K562 (cell line): ENCODE data around the gene EMC10. TPM values are rescaled to one million over a fixed set of nuclear protein-coding genes. Genes with fewer than 3 reads are reported as not detected.

ENCODE experiments used
- ATAC-seq: fragments of 200-7000 bp; cut with Tn5 transposase; 3 replicates; pipeline ENCODE4 v1.9.1; 2020; ENCODE audit warnings: moderate library complexity
- BruUV-seq: library from RNA; stranded (reverse); fragments of 400-500 nt; replicated peaks from 2 replicates; lab custom pipeline; 2021; lab: Mats Ljungman, UMichigan
- CTCF ChIA-PET: fragments of 300-600 bp; formaldehyde crosslinking; extraction: SDS; loops from one replicate; lab custom pipeline; 2021; ENCODE audit warnings: low intra/inter-chr PET ratio; lab: Yijun Ruan, JAX
- POLR2A ChIA-PET: fragments of 300-600, 350-650 bp; sonication (Branson Sonifier 250); formaldehyde crosslinking; extraction: SDS; loops from one replicate; lab custom pipeline; 2021; ENCODE audit warnings: antibody characterized with exemption, inconsistent platforms; lab: Yijun Ruan, JAX
- DNase-seq, 4 experiments: peaks; one replicate each; pipeline versions ENCODE4 v3.0.0 to v3.0.0-alpha.2; 2011 to 2018; ENCODE audit warnings: low spot score in 3 of 4, mixed read lengths in 3 of 4; ENCODE audit errors: extremely low read depth in 1 of 4
- FAIRE-seq: peaks from 2 replicates; lab custom pipeline; 2011; peaks lifted over from hg19 to GRCh38; lab: Jason Lieb, UNC
- H2AFZ ChIP-seq: 2 replicates; pipeline ENCODE4 v1.6.0; 2011; ENCODE audit warnings: low read depth, low read length, control low read depth, inconsistent platforms
- H3K27ac ChIP-seq: fragments of 200-600 bp; 3 replicates; pipeline ENCODE4 v1.8.0; 2011; ENCODE audit warnings: low read depth, mild to moderate bottlenecking, control low read depth, inconsistent platforms, low read length, moderate library complexity, mixed read lengths; ENCODE audit errors: extremely low read depth
- H3K27me3 ChIP-seq, 2 experiments: fragments of 300-600 bp in 1 of 2; 2 replicates in 1 of 2; 3 replicates in 1 of 2; pipeline versions ENCODE4 v1.6.0 to v1.8.0; 2011; ENCODE audit warnings: inconsistent platforms in 2 of 2, low read length in 2 of 2, mild to moderate bottlenecking in 1 of 2, mixed read lengths in 1 of 2, moderate library complexity in 1 of 2; ENCODE audit not compliant: control insufficient read depth in 2 of 2, insufficient read depth in 2 of 2
- H3K36me3 ChIP-seq: fragments of 300-600 bp; 3 replicates; pipeline ENCODE4 v1.8.0; 2011; ENCODE audit warnings: mild to moderate bottlenecking, low read length, inconsistent platforms; ENCODE audit not compliant: control insufficient read depth, insufficient read depth
- H3K4me1 ChIP-seq, 2 experiments: fragments of 200-600 bp in 1 of 2; replicated peaks in 1 of 2; 2 replicates in 1 of 2; 3 replicates in 1 of 2; pipeline versions ENCODE4 v1.5.1 to v1.8.0; 2011; ENCODE audit warnings: inconsistent platforms in 2 of 2, low read length in 2 of 2, mild to moderate bottlenecking in 1 of 2, mixed read lengths in 1 of 2, moderate library complexity in 1 of 2; ENCODE audit not compliant: control insufficient read depth in 2 of 2, insufficient read depth in 2 of 2
- H3K4me2 ChIP-seq: 2 replicates; pipeline ENCODE4 v1.6.1; 2011; ENCODE audit warnings: low read length, control low read depth, inconsistent platforms, mixed read lengths; ENCODE audit not compliant: insufficient read depth
- H3K4me3 ChIP-seq: fragments of 200-600 bp; sonication (generic), shearing (Covaris generic); 2 replicates; pipeline ENCODE4 v1.5.1; 2016; ENCODE audit warnings: control low read depth, inconsistent platforms
- H3K79me2 ChIP-seq: fragments of 200-600 bp; 3 replicates; pipeline ENCODE4 v1.8.0; 2011; ENCODE audit warnings: low read length, inconsistent platforms; ENCODE audit not compliant: control insufficient read depth, insufficient read depth
- H3K9ac ChIP-seq, 2 experiments: 2 replicates each; pipeline versions ENCODE4 v1.6.0 to v1.6.1; 2011; ENCODE audit warnings: low read depth in 2 of 2, low read length in 2 of 2, control low read depth in 1 of 2, inconsistent platforms in 1 of 2, mild to moderate bottlenecking in 1 of 2, mixed read lengths in 1 of 2; ENCODE audit not compliant: insufficient read depth in 1 of 2
- H3K9me1 ChIP-seq: one replicate; pipeline ENCODE4 v1.6.0; 2011; ENCODE audit warnings: inconsistent platforms, mild to moderate bottlenecking, low read length, moderate library complexity; ENCODE audit not compliant: control insufficient read depth, insufficient read depth
- H3K9me3 ChIP-seq: replicated peaks from 2 replicates; pipeline ENCODE4 v1.5.1; 2011; ENCODE audit warnings: low read depth, low read length, inconsistent platforms; ENCODE audit not compliant: control insufficient read depth, insufficient read depth
- H4K20me1 ChIP-seq: replicated peaks from 2 replicates; pipeline ENCODE4 v1.6.1; 2011; ENCODE audit warnings: low read length, inconsistent platforms, mixed read lengths; ENCODE audit not compliant: control insufficient read depth, insufficient read depth
- HMG20A ChIP-seq: fragments of 450-650 bp; formaldehyde crosslinking; conservative IDR thresholded peaks from 2 replicates; pipeline ENCODE4 v1.4.0; 2020; ENCODE audit warnings: mild to moderate bottlenecking, mixed read lengths
- NFATC3 ChIP-seq: fragments of 450-650 bp; IDR thresholded peaks from 2 replicates; pipeline ENCODE4 v1.6.1; 2017; ENCODE audit warnings: mild to moderate bottlenecking
- PHF8 ChIP-seq: fragments of 200-600 bp; sonication (generic); IDR thresholded peaks from 2 replicates; pipeline ENCODE4 v1.6.1; 2012; ENCODE audit warnings: mixed run types, mild to moderate bottlenecking, inconsistent platforms, low read length, moderate library complexity, borderline replicate concordance
- SMAD1 ChIP-seq: fragments of 150-350 bp; IDR thresholded peaks from 2 replicates; pipeline ENCODE4 v1.6.1; 2014; ENCODE audit warnings: low read length, low read depth; ENCODE audit not compliant: partially characterized antibody
- ZBTB34 ChIP-seq: fragments of 250-450 bp; sonication (Bioruptor Pico); IDR thresholded peaks from 2 replicates; pipeline ENCODE4 v1.8.0; 2021; ENCODE audit warnings: mild to moderate bottlenecking, moderate library complexity
- ZNF197 ChIP-seq: fragments of 200-800 bp; sonication (Bioruptor generic); IDR thresholded peaks from 2 replicates; pipeline ENCODE4 v1.6.1; 2016; ENCODE audit warnings: low read depth, missing genetic modification characterization, missing compliant biosample characterization
- WGBS: fragments of 100-300 bp; shearing (Covaris generic); methylation state at CpG from one replicate; pipeline ENCODE4 v1.1.6; 2016; ENCODE audit warnings: low coverage, mixed read lengths; ENCODE audit not compliant: insufficient coverage; ENCODE audit errors: missing lambda C conversion rate; 5-methylcytosine and 5-hydroxymethylcytosine counted together
- in situ Hi-C: fragments of 300-500 bp; cut with MboI; formaldehyde crosslinking; loops from 4 replicates; pipeline ENCODE4 v1.15.0; 2018; ENCODE audit warnings: inconsistent platforms, mixed read lengths
- intact Hi-C: fragments of 100-400 bp; cut with micrococcal nuclease; formaldehyde crosslinking; loops from 2 replicates; pipeline ENCODE4 v1.14.2; 2022
- polyA plus RNA-seq, 8 experiments: library from polyadenylated mRNA; depleted of rRNA in 4 of 8; stranded (reverse) in 5 of 8; unstranded in 3 of 8; fragments of >200 nt; fragmentation: Nextera tagmentation in 2 of 8; fragmentation: Illumina TruSeq in 1 of 8; extraction: Ambion mirVana in 2 of 8; extraction: Trizol in 1 of 8; gene quantifications; 2 replicates each; pipeline versions ENCODE4 v1.2.1 to v1.2.3, GENCODE V29; 2011 to 2014; ENCODE audit warnings: inconsistent platforms in 1 of 8, missing spikeins in 1 of 8
- total RNA-seq, 7 experiments: library from RNA; depleted of rRNA in 6 of 7; stranded (reverse); fragments of >200 nt in 6 of 7; fragmentation: Illumina TruSeq in 2 of 7; extraction: Trizol in 2 of 7; gene quantifications; 2 replicates each; pipeline versions ENCODE4 v1.2.1 to v1.2.3, GENCODE V29; 2011 to 2021; ENCODE audit warnings: low replicate concordance in 1 of 7

EMC10 gene
- total and polyA plus RNA-seq, 9 of the 15 experiments (the other 6 are each of a cell fraction or from before 2014, with no cell fraction given), result 1.4 to 46.0 (median 13.1) TPM

- Histone ChIP-seq H3K79me2 (peaks cover 25% of the 10 kb centered on the region), H3K9me1 (no peaks in the 10 kb centered on the region), H3K4me3 (no peak overlapping the region), H3K27me3 (no peaks in the 10 kb centered on the region; a peak in 1 of 5 replicates), H4K20me1 (peaks cover 7% of the 10 kb centered on the region; the same call in 1 of the 2 replicates), H3K36me3 (peaks cover 53% of the 10 kb centered on the region; the same call in 2 of the 3 replicates), H3K9ac (no peak overlapping the region; a peak in 1 of 4 replicates), H2AFZ (no peak overlapping the region), H3K4me1 (peaks cover 5 to 52% of the 10 kb centered on the region in 2 experiments; a peak in 4 of 5 replicates), H3K4me2 (no peak overlapping the region), H3K27ac (no peak overlapping the region), H3K9me3 (no peaks in the 10 kb centered on the region)
- BruUV-seq, result no TSS peak
- POLR2A ChIA-PET, result no interaction called here
- ATAC-seq (no peak), DNase-seq (no peak), FAIRE-seq (no peak)
- CTCF ChIA-PET, result no interaction called here
- in situ Hi-C loops, result no loop called here
- intact Hi-C loops, result no loop called here
- WGBS, result 69% methylated on average over 26 of the region's 37 CpGs
- TF ChIP-seq HMG20A (CRISPR knock-in tag), result no peak
- TF ChIP-seq ZNF197 (CRISPR knock-in tag), result no peak
- TF ChIP-seq ZBTB34, result no peak
- TF ChIP-seq NFATC3, result no peak
- TF ChIP-seq PHF8, result no peak
- no peak for TF ChIP-seq SMAD1
These were observed 4.2 kb downstream of the EMC10 start for GRCh38 chr19:50480281-50481111.
